GM21528 (cell line): ENCODE results near the gene CD99.
"Not testable (repeated sequence)": the region's sequence is repeated elsewhere in the genome, so short reads cannot be mapped to it uniquely, and the experiment has no call there.

ENCODE experiments used
- ATAC-seq: cut with Tn5 transposase; IDR thresholded peaks from one replicate; pipeline ENCODE4 v1.9.1; 2021; ENCODE audit warnings: mild to moderate bottlenecking, moderate library complexity; ENCODE audit not compliant: unreplicated experiment, low FRiP score

The CD99 gene

DNA sequence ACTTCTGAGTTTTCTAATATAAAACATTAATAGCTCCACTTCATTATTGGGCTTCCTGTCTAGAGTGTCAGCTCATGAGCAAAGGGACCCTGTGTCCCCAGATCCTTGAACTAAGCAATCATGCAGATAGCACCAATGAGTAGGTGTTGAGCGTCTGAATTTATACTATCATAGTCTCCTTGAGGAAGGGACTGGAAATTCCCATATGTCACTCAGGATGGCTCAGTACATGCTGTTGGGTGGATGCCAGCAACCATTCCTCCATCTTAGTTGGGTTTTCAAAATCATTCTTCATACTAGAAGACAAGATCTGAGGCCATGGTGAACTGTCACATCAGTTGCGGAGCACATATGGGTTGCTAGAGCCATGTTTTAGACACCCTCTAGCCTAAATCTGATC is 27.7 kb downstream of the CD99 start:
- no peak for ATAC-seq

DNA sequence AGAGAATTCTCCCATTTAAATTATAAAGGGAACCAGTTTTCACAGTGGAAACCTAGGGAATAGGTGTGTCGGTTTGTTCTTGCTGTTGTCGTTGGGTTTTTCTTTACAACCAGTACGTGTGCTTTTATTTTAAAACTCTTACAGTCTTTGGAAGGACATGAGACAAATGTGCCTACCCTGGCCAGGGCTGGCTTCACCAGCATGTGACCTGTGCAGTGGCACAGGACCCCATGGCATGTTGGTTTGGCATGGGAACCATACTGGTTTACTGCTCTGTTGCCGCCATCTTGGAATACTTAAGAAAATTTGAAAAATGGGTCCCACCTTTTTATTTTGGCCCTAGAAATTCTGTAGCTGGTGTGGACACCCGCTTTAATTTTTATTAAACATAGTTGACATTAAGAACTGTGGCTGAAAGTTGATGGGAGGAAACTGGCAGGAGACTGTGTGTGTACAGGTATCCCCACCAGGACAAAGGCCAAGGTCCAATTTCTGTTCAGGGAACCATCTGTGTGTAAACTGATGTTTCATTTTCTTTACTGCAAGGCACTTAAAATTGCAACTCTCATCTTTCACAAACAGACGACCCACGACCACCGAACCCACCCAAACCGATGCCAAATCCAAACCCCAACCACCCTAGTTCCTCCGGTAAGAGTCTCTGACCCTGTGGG is 28.8 kb downstream of the CD99 start:
- no peak for ATAC-seq

DNA sequence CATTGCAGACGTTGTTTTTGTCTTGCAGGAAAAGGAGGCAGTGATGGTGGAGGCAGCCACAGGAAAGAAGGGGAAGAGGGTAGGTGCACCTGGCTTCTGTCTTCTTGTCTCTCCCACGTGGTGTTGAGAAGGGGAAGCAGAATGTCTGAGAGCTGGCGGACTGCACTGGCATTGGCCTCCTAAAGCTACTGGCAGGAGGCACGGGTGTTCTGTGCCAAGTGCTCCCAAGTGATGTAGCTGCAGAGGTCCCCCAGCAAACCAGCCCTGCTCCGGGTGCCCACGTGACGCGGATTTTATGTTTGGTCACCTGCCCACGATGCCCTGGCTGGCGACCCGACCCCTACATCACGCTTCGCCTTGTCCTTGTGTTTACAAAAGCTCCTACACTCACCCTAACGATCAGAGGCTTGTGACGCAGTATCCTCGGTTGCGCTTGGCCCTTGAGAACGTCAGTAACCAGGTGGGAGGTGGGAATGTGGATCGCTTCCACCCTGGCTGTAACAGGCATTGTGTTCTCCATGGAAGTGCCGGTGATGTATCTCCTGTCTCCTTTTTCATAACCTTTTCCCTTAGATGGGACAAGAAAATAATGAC is 32.3 kb downstream of the CD99 start:
- ATAC-seq = no peak

DNA sequence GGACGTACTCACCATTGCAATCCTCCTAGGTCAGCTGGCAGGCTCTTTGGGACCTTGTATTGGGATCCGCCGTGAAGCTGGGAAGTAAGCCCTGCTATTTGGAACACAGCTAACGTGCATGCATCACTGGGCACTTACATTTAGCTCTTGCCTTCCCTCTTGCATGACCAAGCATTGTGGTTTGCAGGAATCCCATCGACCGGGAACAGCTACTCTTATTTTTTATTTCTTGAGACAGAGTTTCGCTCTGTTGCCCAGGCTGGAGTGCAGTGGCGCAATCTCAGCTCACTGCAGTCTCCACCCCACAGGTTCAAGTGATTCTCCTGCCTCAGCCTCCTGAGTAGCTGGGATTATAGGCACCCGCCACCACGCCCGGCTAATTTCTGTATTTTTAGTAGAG is 36.2 kb downstream of the CD99 start:
- not testable (repeated sequence) for ATAC-seq

DNA sequence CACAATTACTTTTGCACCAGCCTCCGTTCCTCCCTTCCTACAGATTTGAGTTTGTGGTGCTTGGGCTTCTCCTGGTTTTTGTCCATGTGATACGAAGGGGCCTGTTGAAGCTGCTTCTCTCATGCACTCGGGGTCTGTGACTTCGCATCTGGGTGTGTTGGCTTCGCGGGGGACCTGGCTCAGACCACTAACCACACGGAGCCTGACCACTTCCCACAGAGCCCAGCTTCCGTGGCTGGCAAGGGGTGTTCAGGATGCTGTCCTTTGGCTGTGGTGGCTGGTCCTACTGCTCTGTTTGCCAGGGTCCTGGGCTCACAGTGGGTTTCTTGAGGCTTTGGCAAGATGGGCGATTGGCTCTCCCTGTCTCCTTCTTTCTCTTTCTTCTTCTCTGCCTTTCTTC is 41.0 kb downstream of the CD99 start:
- ATAC-seq = no peak

DNA sequence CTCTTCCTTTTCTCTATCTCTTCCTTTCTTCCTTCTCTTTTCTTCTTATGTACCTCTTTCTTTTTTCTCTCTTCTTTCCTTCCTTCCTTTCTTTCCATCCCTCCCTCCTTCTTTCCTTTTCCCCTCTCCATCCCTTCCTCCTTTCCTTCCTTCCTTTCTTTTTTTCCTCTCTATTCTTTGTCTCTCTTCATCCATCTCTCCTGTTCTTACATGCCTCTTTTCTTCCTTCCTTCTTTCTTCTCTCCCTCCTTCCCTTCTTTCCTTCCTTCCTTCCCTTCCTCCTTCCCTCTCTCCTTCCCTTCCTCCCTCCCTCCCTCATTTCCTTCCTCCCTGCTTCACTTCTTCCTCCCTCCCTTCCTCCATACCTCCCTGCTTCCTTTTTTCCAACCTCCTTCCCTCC is 41.6 kb downstream of the CD99 start:
- ATAC-seq = no peak

DNA sequence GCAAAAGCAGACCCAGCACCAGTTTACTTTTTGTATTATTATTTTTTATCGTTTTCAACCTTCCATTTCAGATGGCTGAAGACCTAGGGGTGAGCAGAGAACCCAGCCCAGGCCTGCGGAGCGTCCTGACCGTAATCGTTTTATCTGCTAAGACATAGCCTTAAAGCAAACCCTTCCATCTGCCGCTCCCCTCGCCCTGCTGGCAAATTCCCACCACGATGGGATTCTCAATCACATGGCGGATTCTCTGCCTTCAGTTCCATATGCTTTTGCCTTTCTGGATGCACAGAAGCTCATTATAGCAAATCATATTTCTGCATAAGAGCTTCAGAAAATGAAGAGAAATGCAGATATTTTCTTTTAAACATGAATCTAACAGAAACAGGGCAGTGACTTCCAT is 42.2 kb downstream of the CD99 start:
- ATAC-seq = no peak

DNA sequence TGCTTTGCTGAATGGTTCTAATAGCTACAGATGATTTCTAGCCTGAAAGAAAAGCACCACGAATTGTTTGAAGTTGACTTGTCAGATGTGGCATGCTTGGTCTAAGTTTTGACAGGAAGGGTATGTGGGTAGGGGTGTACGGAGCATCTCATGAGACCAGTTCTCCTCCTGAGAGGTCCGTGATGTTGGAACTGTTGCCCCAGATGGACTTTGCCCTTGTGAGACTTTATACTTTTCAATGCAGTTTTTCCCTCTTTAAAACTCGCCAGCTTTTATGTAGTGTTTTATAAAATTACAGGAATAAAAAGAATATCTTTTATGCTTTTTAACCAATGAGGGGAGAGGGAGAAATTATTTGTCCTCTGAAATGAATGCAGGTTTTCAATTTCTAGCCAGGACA is 44.2 kb downstream of the CD99 start:
- no peak for ATAC-seq

DNA sequence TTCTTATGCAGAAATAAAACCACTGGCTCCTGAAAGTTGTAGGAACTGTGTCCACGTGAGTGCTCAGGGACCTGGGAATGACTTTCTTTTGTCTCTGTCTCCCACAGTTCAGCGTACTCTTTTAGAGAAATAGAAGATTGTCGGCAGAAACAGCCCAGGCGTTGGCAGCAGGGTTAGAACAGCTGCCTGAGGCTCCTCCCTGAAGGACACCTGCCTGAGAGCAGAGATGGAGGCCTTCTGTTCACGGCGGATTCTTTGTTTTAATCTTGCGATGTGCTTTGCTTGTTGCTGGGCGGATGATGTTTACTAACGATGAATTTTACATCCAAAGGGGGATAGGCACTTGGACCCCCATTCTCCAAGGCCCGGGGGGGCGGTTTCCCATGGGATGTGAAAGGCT is 49.6 kb downstream of the CD99 start:
- no peak for ATAC-seq

DNA sequence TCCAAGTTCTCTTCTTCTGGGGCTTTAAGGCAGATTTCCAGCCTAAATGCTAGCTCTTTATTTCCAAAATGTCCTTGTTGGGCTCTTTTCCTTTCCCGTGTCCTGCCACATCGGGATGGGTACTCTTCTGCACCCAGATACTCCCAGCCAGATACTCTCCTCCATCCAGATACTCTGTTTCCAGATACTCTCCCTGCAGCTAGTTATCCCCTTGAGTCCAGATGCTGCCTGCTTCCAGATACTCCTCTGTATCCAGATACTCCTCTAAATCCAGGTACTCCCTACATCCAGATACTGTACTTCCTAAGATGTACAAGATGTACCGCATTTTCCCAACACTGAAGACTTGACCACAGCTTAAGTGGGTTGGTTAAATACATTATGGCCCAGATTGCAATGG is 50.3 kb downstream of the CD99 start:
- no peak for ATAC-seq

DNA sequence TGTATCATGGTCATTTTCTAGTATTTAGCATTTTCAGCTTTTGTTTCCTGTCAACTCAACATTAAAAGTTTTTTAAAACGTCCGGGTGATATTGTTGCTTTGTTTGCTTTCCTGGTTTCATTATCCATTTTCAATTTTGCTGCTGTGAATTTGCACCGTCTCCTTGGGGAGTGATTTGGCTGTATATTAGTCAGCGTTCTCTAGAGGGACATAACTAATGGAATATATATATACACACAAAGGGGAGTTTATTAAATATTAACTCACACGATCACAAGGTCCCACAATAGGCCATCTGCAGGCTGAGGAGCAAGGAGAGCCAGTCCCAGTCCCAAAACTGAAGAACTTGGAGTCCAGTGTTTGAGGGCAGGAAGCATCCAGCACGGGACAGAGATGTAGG is 55.2 kb downstream of the CD99 start:
- ATAC-seq = not testable (repeated sequence)

DNA sequence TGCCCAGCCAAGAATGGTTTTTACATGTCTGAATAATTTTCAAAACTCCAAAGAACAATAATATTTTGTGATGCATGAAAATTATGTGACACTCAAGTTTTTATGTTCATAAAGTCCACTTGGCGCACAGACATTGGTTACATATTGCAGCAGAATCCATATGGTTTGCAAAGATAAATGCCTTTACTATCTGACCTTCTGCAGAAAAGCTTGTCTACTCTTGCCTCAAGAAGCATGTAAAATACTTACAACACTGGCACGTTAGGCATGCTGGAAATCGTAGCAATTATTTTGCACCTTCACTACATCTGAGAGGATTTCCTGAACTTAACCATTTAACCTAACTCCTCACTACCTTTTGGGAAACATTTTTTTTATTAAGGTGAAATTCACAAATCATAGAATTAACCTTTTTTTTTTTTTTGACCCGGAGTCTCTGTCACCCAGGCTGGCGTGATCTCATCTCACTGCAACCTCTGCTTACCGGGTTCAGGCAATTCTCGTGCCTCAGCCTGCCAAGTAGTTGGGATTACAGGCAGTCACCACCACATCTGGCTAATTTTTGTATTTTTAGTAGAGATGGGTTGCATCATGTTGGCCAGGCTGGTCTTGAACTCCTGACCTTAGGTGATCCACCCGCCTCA is 57.2 kb downstream of the CD99 start:
- ATAC-seq = no peak

DNA sequence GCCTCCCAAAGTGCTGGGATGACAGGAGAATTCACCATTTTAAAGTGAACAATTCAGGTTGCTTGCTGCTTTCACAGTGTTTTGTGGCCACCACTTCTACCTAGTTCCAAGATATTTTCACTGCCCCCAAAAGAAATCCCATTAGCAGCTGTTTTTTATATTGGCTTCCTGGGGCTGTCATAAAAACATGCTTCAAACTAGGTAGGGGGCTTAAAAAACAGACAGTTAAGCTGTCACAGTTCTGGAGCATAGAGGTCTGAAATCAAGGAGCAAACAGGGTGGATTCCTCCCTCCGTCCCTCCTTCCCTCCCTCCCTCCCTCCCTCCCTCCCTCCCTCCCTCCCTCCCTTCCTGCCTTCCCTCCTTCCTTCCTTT is 57.7 kb downstream of the CD99 start:
- ATAC-seq = no peak

DNA sequence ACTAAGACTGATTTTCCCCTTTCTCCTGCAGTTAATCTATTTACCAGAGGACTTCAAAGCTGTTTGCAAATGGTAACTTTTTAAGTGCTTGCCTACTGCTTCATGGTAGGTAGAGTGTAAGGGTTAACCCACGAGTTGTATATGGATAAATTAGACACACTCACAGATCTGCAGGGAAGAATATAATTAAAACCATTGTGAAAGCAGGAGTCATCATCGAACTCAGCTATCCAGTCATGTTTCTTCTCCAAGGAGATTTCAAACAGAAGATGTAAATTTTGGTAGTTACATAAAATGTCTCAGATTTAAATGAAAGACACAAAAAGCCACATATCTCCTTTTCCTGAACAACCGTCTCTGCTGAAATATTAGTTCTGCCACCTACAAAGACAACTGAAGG is 60.2 kb downstream of the CD99 start:
- no peak for ATAC-seq

DNA sequence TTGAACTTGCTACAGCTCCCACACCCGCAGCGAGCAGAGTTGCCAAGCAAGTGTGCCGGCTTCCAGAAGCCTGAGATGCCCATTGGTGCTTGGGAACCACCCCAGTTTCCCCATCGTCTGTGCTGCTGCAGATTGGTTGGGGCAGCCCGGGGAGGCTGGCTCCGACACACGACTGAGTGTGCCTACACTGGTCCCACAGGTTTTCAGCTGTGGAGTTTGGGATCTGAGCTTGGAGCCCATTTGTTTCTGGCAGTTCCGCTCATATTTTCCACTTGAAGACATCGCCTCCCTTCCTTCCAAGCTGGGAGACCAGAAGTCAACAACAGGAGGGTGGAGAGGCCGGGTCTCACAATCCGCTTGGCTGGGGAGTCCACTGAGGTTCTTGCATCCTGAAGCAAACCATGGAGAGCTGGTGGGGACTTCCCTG is 60.8 kb downstream of the CD99 start, which contains the start of gene XG:
XG (plus strand) TSS at position 167 of the 427 bp plus-strand sequence; CDS start at position 402, 235 bp downstream.
- not testable (repeated sequence) for ATAC-seq

DNA sequence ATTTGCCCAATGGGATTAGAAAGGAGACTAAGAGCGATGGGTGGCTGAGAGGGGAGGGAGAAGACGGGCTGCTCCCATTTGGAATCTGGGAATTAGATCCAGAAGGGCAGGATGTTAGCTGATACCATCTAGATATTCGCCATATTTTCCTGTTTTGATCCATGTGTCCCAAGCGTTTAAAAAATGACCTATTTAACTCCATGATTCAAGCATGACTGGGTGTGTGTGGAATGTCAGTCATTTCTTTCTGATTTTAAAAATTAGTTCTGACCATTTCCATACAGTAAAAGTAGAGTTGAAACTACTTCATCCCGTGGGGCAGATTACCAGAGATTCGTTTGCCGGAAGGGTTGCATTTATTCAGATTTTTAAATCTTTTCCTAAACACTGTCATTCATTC is 61.3 kb downstream of the CD99 start:
- not testable (repeated sequence) for ATAC-seq

DNA sequence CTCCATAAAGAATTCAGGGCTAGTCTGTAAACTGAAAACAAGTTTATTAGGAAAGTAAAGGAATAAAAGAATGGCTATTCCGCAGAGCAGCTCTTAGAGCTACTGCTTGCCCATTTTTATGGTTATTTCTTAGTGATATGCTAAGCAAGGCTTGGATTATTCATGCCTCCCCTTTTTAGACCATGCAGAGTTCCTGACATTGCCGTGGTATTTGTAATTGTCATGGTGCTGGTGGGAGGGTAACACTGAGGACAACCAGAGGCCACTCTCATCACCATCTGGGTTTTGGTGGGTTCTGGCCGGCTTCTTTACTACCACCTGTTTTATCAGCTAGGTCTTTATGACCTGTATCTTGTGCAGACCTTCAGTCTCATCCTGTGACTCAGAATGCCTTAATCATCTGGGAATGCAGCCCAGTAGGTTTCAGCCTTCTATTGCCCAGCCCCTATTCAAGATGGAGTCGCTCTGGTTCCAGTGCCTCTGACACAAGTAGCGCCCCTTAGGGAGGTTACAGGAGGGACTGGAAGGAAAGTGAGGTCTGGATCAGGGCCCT is 64.1 kb downstream of the CD99 start:
- ATAC-seq = not testable (repeated sequence)

DNA sequence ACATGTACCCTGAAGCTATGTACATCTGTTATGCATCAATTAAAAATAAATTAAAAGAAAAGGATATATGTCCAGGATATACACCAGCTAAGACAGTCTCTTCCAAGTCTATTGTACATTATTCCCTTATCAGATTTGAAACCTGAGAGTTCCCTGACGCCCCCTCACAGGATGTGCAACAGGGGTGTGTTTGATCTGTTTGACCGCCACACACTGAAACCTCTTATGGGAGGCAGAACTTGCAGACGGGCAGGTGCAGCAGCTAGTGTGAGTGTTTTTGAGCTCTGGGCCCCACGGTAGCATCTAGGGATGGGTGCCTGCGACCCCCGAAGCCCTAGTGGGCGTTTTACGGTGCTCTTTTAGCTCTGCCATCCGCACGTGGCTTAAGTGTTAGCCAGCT is 65.5 kb downstream of the CD99 start:
- ATAC-seq = no peak

DNA sequence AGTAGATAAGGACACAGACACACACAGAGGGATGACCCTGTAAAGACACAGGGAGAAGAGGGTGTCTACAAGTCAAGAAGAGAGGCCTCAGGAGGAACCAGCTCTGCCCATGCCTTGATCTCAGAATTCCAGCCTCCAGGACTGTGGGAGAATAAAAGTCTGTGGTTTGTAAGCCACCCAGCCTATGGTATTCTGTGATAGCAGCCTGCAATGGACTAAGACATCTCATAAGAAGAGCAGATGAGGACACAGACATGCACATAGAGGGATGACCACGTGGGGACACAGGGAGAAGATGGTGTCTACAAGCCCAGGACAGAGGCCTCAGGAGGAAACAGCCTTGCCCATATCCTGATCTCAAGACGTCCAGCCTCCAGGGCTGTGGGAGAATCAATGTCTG is 70.2 kb downstream of the CD99 start:
- ATAC-seq = no peak

DNA sequence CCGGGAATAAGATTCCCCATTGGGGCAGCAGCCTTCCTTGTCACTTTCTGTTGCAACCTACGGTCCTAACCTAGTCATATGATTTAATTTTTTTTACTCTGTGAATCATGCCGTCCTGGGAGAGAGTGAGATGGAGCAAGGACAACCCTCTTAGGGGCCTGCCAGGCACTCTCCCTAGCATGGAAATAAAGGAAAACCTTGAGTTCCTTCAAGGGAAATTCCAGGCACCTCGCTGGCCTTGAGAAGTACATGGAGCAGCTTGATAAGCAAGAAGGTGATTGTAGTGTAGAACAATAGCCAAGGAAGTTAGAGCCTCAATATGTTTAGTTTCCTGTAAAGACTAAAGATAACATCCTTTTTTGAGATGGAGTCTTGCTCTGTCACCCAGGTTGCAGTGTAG is 71.6 kb downstream of the CD99 start:
- ATAC-seq = not testable (repeated sequence)

DNA sequence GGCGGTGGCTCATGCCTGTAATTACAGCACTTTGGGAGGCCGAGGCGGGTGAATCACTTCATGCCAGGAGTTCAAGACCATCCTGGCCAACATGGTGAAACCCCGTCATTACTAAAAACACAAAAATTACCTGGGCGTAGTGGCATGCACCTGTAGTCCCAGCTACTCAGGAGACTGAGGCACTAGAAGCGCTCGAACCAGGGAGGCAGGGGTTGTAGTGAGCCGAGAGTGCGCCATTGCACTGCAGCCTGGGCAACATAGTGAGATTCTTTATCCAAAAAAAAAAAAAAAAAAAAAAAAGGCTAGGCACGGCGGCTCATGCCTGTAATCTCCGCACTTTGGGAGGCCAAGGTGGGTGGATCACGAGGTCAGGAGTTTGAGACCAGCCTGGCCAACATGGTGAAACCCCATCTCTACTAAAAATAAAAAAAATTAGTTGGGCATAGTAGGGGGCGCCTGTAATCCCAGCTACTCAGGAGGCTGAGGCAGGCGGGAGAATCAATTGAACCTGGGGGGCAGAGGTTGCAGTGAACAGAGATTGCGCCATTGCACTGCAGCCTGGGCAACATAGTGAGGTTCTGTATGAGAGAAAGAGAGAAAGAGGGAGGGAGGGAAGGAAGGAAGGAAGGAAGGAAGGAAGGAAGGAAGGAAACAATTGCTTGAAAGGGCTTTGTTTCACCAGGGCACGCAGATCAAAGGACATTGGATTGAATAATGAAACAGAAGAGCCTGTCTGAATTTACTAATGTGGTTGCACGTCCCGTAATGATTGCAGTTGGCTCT is 73.9 kb downstream of the CD99 start:
- ATAC-seq = not testable (repeated sequence)
